ENCODE data around the gene ADARB2. TPM values are rescaled to one million over a fixed set of nuclear protein-coding genes. Genes with fewer than 3 reads are reported as not detected.

Gene ADARB2
- polyA plus RNA-seq, 3 donors = not detected

DNA sequence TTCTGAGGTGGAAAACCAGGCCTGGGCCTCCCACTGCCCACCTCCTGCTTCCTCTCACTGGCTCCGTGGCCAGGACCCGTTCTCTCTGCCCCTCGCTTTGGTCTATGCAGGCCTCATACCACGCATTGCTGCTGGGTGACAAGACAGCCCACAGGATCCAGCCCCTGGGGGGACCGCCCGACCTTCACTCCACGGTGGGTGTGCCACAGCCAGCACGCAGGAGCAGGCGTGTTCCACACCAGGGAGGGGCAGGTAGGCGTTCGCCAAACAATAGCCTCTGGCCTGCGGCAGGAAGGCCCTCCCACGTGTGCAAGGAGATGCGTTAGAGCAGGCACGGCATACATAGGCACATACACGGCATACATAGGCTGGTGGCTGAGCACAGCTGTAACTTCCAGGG, 447.7 kb downstream of the ADARB2 start:
- H3K9me3 Mint-ChIP-seq = no peaks in the 10 kb centered on the region
- H3K9ac ChIP-seq (ENCODE audit: insufficient read depth, low read length, poor library complexity, severe bottlenecking) = no peak overlapping the region
- H3K36me3 Mint-ChIP-seq = no peaks in the 10 kb centered on the region
- H3K4me1 ChIP-seq (ENCODE audit: control insufficient read depth in 1 of 2, insufficient read depth in 2 of 2, low read length in 2 of 2) = no peaks in the 10 kb centered on the region
- H3K4me3 ChIP-seq (replicated peaks in 1 of 3; ENCODE audit: low read depth in 2 of 3, low read length in 3 of 3) = no peak overlapping the region
- H3K4me1 Mint-ChIP-seq = peaks cover 11% of the 10 kb centered on the region
- H3K27ac ChIP-seq (ENCODE audit: low read depth in 1 of 2, low read length in 2 of 2) = no peak overlapping the region
- H3K27ac Mint-ChIP-seq = no peak overlapping the region
- H4K20me1 ChIP-seq (ENCODE audit: insufficient read depth, low read length) = no peaks in the 10 kb centered on the region
- 93% methylated on average over 16 of the region's 16 CpGs for WGBS (ENCODE audit: insufficient coverage)
- H3K79me2 ChIP-seq (ENCODE audit: insufficient read depth, low read length) = no peaks in the 10 kb centered on the region
- no peak overlapping the region for H3K4me2 ChIP-seq (replicated peaks; ENCODE audit: extremely low read depth, low read length, poor library complexity, severe bottlenecking)
- no peak for DNase-seq
- TF ChIP-seq, protein P1, sequence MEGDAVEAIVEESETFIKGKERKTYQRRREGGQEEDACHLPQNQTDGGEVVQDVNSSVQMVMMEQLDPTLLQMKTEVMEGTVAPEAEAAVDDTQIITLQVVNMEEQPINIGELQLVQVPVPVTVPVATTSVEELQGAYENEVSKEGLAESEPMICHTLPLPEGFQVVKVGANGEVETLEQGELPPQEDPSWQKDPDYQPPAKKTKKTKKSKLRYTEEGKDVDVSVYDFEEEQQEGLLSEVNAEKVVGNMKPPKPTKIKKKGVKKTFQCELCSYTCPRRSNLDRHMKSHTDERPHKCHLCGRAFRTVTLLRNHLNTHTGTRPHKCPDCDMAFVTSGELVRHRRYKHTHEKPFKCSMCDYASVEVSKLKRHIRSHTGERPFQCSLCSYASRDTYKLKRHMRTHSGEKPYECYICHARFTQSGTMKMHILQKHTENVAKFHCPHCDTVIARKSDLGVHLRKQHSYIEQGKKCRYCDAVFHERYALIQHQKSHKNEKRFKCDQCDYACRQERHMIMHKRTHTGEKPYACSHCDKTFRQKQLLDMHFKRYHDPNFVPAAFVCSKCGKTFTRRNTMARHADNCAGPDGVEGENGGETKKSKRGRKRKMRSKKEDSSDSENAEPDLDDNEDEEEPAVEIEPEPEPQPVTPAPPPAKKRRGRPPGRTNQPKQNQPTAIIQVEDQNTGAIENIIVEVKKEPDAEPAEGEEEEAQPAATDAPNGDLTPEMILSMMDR (IDR thresholded peaks at IDR 0.05) = no peak
- intact Hi-C loops (cut with micrococcal nuclease) = no loop called here
- no peaks in the 10 kb centered on the region for H3K36me3 ChIP-seq (replicated peaks in 1 of 2; ENCODE audit: control insufficient read depth in 1 of 2, insufficient read depth in 2 of 2, low read length in 2 of 2)
- no peak overlapping the region for H3K4me3 Mint-ChIP-seq
- H3K27me3 Mint-ChIP-seq (ENCODE audit: low read depth in 3 of 3) = peaks cover 8 to 15% (median 11%) of the 10 kb centered on the region in 3 donors
- no peak overlapping the region for H2AFZ ChIP-seq (ENCODE audit: insufficient read depth, low read depth, low read length, poor library complexity, severe bottlenecking)
- H3K27me3 ChIP-seq (ENCODE audit: control insufficient read depth in 2 of 2, insufficient read depth in 2 of 2, low read length in 2 of 2) = no peaks in the 10 kb centered on the region
- H3K9me3 ChIP-seq (replicated peaks in 1 of 2; ENCODE audit: control insufficient read depth in 1 of 2, insufficient read depth in 1 of 2, low read length in 2 of 2) = no peaks in the 10 kb centered on the region

DNA sequence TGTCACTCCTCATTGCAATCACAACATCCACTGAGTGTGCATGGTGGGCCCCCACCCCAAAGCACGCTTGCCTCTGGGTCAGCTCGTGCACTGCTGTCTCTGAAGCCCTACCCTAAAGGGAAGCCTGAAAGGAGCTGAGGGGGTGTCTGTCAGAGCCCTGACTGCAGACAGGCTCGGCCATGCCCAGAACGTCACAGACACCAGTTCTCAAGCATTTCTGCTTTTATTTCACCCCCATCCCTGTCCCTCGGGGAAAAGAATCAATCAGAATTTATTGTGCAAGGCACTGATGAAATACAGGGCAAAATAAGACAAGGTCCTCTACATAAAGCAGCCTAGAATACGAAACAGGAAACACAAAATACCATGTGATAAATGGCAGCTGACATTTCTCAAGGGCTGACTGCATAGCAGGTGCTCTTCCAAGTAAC, 449.3 kb downstream of the ADARB2 start:
- Mint-ChIP-seq H3K9me3 (no peaks in the 10 kb centered on the region), H3K36me3 (no peaks in the 10 kb centered on the region), H3K4me3 (peak overlapping the region in 1 of 2 donors; percentile 0), H3K27ac (peak overlapping the region in 1 of 7 donors; percentile 13), H3K4me1 (peaks cover 11% of the 10 kb centered on the region), H3K27me3 (ENCODE audit: low read depth in 3 of 3) (peaks cover 5 to 10% (median 8%) of the 10 kb centered on the region in 3 donors)
- Histone ChIP-seq H3K4me1 (ENCODE audit: control insufficient read depth in 1 of 2, insufficient read depth in 2 of 2, low read length in 2 of 2) (no peaks in the 10 kb centered on the region), H3K27me3 (ENCODE audit: control insufficient read depth in 2 of 2, insufficient read depth in 2 of 2, low read length in 2 of 2) (no peaks in the 10 kb centered on the region), H4K20me1 (ENCODE audit: insufficient read depth, low read length) (no peaks in the 10 kb centered on the region), H3K4me3 (replicated peaks in 1 of 3; ENCODE audit: low read depth in 2 of 3, low read length in 3 of 3) (no peak overlapping the region), H3K9me3 (replicated peaks in 1 of 2; ENCODE audit: control insufficient read depth in 1 of 2, insufficient read depth in 1 of 2, low read length in 2 of 2) (no peaks in the 10 kb centered on the region), H3K27ac (ENCODE audit: low read depth in 1 of 2, low read length in 2 of 2) (no peak overlapping the region), H3K4me2 (replicated peaks; ENCODE audit: extremely low read depth, low read length, poor library complexity, severe bottlenecking) (no peak overlapping the region), H3K36me3 (replicated peaks in 1 of 2; ENCODE audit: control insufficient read depth in 1 of 2, insufficient read depth in 2 of 2, low read length in 2 of 2) (no peaks in the 10 kb centered on the region), H3K79me2 (ENCODE audit: insufficient read depth, low read length) (no peaks in the 10 kb centered on the region), H3K9ac (ENCODE audit: insufficient read depth, low read length, poor library complexity, severe bottlenecking) (no peak overlapping the region), H2AFZ (ENCODE audit: insufficient read depth, low read depth, low read length, poor library complexity, severe bottlenecking) (no peak overlapping the region)
- intact Hi-C loops (cut with micrococcal nuclease) = no loop called here
- TF ChIP-seq, protein P1 (IDR thresholded peaks at IDR 0.05) = no peak
- DNase-seq = peak in 1 of 3 donors; percentile 14
- 11% methylated on average over 3 of the region's 6 CpGs for WGBS (ENCODE audit: insufficient coverage)
